T-helper 2 cell treated with Interferon-gamma antibody and Interleukin-4, amounts not matched to agents 100 ng/mL and 5 ng/mL, for 36 hours (primary cell): ENCODE measurements around the gene INPP5K. TPM values are rescaled to one million over a fixed set of nuclear protein-coding genes. Genes with fewer than 3 reads are reported as not detected.
"Not testable (repeated sequence)": the region's sequence is repeated elsewhere in the genome, so short reads cannot be mapped to it uniquely, and the experiment has no call there.

ENCODE experiments used
- intact Hi-C: fragments of 100-400 bp; cut with micrococcal nuclease; formaldehyde crosslinking; loops from one replicate; pipeline ENCODE4 v1.15.1; 2023
- total RNA-seq: library from RNA; stranded (reverse); gene quantifications from 2 replicates; pipeline ENCODE4 v1.2.3, GENCODE V29; 2022

INPP5K gene
- total RNA-seq, 1 donor from 2014 or later, result 43.8 TPM

DNA sequence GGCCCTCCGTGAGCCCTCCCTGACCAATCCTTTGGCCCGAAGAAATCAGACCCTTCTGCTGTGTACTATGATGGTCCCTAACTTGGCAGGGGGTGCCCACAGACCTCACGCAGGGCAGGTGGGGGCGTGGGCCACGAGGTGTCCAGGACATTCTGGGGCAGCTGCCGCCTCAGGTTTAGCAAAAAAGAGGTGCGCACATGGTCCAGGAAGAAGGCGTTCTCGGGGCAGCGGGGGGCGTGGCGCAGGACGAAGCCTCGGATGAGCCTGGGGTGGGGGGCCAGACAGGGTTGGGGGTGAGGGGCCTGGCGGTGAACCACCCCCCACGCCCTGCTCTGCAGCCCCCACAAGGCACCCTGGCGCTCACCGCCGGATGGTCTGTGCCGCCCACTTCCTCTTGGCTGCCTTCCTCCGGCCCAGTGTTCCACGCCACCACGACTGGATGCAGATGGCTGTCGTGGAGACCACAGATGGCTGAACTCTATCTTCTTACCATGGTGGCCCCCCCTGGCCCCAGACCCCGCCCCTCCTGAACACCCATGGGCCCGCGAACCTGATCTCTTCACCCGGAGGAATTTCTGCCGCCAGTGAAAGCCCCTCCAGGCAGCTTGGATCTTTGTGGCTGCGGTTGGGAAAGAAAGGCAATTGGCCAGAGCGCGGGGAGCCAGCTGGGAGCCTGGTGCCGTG is 46.2 kb downstream of the INPP5K start:
- intact Hi-C loops, result no loop called here

GRCh38 chr17:1469231-1469852 is 47.1 kb downstream of the INPP5K start:
- intact Hi-C loops, result no loop called here

DNA sequence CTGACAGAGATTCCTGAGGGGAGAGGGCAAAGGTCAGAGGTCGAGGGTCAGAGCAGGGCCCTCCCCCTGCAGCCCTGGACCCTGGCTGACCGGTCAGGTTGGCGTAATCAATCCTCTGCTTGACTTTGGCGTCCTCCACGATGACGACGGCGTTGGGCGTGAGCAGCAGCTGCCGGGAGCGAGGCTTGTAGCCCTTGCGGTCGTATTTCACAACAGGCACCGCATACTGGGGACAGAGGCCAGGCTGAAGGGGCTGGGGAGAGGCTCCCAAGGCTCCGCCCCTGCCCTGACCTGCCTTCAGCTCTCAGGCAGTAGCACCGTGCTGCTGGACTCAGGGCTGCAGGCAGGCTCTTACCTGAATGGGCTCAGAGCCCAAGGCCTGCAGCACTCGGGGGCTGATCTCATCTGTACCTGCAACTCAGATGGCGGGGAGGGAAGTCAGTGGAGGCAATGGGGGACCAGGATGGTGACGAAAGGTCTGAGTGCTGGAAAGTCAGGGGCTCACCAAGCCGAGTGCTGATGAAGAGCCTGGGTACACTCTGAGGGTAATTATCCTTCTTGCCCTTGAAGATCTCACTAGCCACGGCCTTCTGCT is 48.4 kb downstream of the INPP5K start:
- intact Hi-C loops, result no loop called here

GRCh38 chr17:1467258-1467657 is 49.2 kb downstream of the INPP5K start:
- intact Hi-C loops, result no loop called here

GRCh38 chr17:1464186-1464585 is 52.2 kb downstream of the INPP5K start:
- intact Hi-C loops, result no loop called here

- intact Hi-C loops, result no loop called here
These were observed 54.0 kb downstream of the INPP5K start for GRCh38 chr17:1462164-1463112.

DNA sequence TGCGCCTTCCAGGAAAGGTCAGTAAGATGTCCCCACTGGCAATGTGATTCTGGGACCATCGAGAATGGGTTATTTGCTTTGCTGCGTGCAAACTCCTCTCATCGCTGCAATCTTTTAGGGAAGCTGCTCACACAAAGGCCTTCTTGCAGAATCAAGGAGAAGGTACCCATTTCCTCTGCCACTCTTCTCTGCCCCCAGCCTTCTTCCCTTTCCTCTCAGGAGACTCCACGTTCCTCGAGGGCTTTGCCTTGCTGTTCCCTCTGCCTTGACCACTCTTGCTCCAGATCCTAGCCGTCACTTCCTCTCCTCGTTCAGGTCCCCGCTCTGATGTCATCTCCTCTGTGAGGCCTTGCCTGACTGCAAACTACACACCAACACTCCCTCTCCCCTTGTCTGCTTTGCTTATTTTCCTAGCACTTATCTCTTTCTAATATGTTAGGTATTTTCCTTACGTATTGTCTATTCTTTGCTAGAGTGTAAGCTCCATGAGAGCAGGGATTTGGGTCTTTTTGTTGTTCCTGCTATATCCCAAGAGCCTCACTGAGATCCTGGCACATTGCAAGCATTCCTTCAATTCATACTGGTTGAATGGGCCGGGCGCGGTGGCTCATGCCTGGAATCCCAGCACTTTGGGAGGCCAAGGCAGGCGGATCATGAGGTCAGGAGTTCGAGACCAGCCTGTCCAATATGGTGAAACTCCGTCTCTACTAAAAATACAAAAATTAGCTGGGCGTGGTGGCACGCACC is 55.0 kb downstream of the INPP5K start:
- intact Hi-C loops, result no loop called here

- intact Hi-C loops, result no loop called here
These were observed 56.2 kb downstream of the INPP5K start for GRCh38 chr17:1460233-1460632.

DNA sequence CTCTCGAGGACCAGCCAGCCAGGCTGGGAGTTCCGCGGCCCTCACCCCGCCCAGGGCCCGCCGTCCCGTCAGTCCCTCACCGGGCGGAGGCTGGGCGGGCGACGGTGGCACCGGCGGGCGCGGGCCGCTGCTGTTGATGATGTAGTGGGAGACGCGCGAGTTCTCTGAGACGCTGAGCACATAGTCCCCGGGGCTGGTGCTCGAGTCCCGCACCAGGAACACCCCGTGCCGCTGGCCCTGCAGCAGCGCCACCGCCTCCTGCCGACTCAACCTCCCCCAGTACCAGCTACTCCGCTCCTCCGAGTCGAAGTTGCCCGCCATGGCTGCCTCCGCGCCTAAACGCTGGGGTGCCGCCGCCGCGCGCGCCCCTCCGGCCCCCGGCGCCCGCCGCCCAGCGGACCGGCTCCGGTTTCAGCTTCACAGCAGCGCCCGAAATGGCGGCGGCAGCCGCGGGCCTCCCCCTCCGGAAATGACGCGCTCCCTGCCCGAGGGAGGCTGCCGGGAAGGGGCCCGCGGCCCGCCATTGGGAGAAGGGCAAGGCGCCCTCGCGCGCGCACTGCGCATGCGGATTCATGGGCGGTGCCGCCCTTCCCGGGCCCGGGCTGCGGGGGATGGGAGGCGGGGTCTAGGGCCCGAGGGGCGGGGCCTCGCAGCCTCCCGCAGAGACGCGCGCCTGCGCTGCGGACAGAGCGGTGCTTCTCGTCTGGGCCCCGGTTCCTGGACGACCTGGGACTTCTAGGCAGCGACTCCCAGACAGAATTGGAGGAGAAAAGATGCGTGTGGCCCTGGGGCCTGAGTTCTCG is 60.4 kb downstream of the INPP5K start, which contains the start of gene CRK:
Gene CRK, minus strand, starts transcription at position 436 of the 803 bp plus-strand sequence. Its CDS starts 115 bp downstream, at position 321.
- intact Hi-C loops, result loop anchor here (1.0 to 10.0 kb wide), 6 partner anchors 32 to 189 kb away; partner anchors contain the start of genes INPP5K, PITPNA, RILP and SCARF1

GRCh38 chr17:1455291-1455796 is 61.1 kb downstream of the INPP5K start:
- intact Hi-C loops, result loop anchor here (10.0 kb wide), 2 partner anchors 91 to 189 kb away; partner anchors contain the start of genes RILP and SCARF1

DNA sequence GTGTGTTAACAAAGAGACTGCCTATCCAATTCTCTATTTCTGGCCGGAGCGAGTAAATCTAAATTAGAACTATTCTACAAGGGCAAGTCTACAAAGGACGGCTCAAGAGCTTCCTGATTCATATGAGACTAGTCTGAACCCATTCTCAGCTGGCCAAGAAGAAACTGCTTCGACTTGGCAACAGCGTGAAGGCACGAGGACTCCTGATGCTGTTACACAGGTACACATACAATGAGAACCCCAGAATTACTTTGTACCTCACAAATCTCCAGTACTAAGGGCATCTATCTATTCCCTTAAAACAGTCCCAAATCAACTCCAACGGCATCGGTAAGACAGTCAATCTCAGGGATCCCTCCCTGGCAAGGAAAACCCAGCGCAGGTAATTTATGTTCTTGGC is 61.9 kb downstream of the INPP5K start:
- intact Hi-C loops, result loop anchor here (10.0 kb wide), 2 partner anchors 90 to 190 kb away; partner anchors contain the start of genes RILP and SCARF1

GRCh38 chr17:1453694-1454093 is 62.7 kb downstream of the INPP5K start:
- intact Hi-C loops, result loop anchor here (10.0 kb wide), 2 partner anchors 89 to 191 kb away; partner anchors contain the start of genes RILP and SCARF1

DNA sequence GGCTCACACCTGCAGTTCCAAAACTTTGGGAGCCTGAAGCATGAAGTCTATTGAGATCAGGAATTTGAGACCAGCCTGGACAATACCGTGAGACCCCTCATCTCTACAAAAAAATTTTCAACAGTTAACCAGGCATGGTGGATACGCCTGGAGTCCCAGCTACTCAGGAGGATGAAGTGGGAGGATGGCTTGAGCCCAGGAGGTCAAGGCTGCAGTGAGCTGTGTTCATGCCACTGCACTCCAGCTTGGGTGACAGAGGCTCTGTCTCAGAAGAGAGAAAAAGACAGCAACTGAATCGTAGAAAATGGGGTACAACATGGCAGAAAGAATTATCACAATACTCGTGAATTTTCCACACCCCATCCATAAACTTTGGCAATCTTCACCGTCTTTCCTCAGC is 63.6 kb downstream of the INPP5K start:
- intact Hi-C loops, result loop anchor here (10.0 kb wide), 2 partner anchors 88 to 192 kb away; partner anchors contain the start of genes RILP and SCARF1

- intact Hi-C loops, result loop anchor here (10.0 kb wide), 2 partner anchors 85 to 195 kb away; partner anchors contain the start of genes RILP and SCARF1
These were observed 66.2 kb downstream of the INPP5K start for GRCh38 chr17:1450261-1450660.

DNA sequence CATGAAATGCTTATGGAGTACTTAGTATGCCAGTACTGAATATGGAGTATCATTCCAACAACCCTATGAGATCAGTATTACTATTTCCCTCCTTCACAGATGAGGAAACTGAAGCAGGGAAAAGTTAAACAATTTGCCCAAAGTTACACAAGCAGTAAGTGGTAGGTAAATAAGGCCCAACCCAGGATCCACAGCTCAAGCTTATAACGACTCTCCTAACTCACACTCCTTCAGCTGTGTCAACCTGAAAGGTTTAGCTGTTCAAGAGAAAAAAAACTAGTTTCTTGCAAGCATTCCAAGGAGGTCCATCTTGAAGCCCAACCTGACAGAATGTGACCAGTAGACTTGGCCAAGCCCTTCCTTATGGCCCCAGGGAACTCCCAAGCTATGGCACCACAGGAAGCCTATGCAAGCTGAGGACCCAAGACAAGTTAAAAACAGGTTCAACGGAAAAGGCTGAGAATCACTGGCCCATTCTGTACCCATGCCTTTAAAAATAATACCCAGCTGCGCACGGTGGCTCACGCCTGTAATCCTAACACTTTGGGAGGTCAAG is 66.9 kb downstream of the INPP5K start:
- intact Hi-C loops, result no loop called here

- intact Hi-C loops, result no loop called here
These were observed 69.4 kb downstream of the INPP5K start for GRCh38 chr17:1447052-1447451.

- intact Hi-C loops, result no loop called here
These were observed 70.2 kb downstream of the INPP5K start for GRCh38 chr17:1446201-1446600.

DNA sequence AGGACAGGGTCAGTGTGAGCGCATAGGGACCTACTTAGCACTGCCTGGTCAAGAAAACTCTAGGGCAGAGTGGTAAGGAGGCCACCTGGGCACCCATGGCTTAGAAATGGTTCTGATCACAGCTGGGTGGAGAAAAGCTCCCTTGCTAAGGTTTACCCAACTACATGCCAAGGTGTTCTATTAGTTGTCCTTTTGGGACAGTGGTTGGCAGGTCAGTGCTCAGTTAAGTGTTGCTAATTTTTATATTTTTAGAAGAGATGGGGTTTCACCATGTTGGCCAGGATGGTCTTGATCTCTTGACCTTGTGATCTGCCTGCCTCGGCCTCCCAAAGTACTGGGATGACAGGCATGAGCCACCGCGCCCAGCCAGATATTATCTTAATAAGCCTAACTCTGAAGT is 70.7 kb downstream of the INPP5K start:
- intact Hi-C loops, result not testable (repeated sequence)
